Liver (tissue), 9 donors: ENCODE data around the gene NEURL1. TPM values are rescaled to one million over a fixed set of nuclear protein-coding genes. Genes with fewer than 3 reads are reported as not detected.
A peak's percentile ranks its signal among the peaks of the same experiment; 100 is the strongest.

Source experiments
- DNase-seq: peaks from one replicate; pipeline ENCODE4 v3.0.0-alpha.2; 2017; ENCODE audit warnings: low spot score
- H3K27ac ChIP-seq, 2 donors: one replicate each; pipeline ENCODE4 v1.7.0; 2013; ENCODE audit warnings: inconsistent platforms in 2 of 2, low read length in 2 of 2, control low read depth in 1 of 2, low read depth in 1 of 2, mild to moderate bottlenecking in 1 of 2
- H3K27me3 ChIP-seq, 4 donors: one replicate each; pipeline versions ENCODE4 v1.6.1 to v1.7.0; 2013; ENCODE audit warnings: low read length in 3 of 4, inconsistent platforms in 1 of 4, mild to moderate bottlenecking in 1 of 4, moderate library complexity in 1 of 4; ENCODE audit not compliant: control insufficient read depth in 4 of 4, insufficient read depth in 4 of 4
- H3K36me3 ChIP-seq, 4 donors: one replicate each; pipeline versions ENCODE4 v1.6.1 to v1.7.0; 2013; ENCODE audit warnings: low read length in 3 of 4, mild to moderate bottlenecking in 3 of 4, low read depth in 1 of 4, moderate library complexity in 1 of 4; ENCODE audit not compliant: control insufficient read depth in 4 of 4, insufficient read depth in 3 of 4
- H3K4me1 ChIP-seq, 4 donors: one replicate each; pipeline versions ENCODE4 v1.6.1 to v1.7.0; 2013; ENCODE audit warnings: low read length in 3 of 4, mild to moderate bottlenecking in 3 of 4, moderate library complexity in 1 of 4; ENCODE audit not compliant: control insufficient read depth in 4 of 4, insufficient read depth in 4 of 4
- H3K4me3 ChIP-seq, 3 donors: one replicate each; pipeline versions ENCODE4 v1.6.1 to v1.7.0; 2013; ENCODE audit warnings: low read length in 3 of 3, control low read depth in 1 of 3, low read depth in 1 of 3, mild to moderate bottlenecking in 1 of 3
- H3K9ac ChIP-seq, 2 donors: one replicate each; pipeline ENCODE4 v1.7.0; 2013; ENCODE audit warnings: low read length in 2 of 2, mild to moderate bottlenecking in 2 of 2, moderate library complexity in 2 of 2, control low read depth in 1 of 2, low read depth in 1 of 2
- H3K9me3 ChIP-seq, 4 donors: one replicate each; pipeline versions ENCODE4 v1.6.1 to v1.7.0; 2013; ENCODE audit warnings: low read length in 3 of 4; ENCODE audit not compliant: control insufficient read depth in 4 of 4
- FOXA1 ChIP-seq: IDR thresholded peaks from 2 replicates; pipeline ENCODE4 v1.6.1; 2016; ENCODE audit warnings: antibody characterized with exemption
- FOXA2 ChIP-seq: IDR thresholded peaks from 2 replicates; pipeline ENCODE4 v1.6.1; 2016; ENCODE audit warnings: antibody characterized with exemption
- GABPA ChIP-seq, 2 donors: IDR thresholded peaks in 1 of 2; conservative IDR thresholded peaks in 1 of 2; 2 replicates each; pipeline ENCODE4 v1.6.1; 2016; ENCODE audit warnings: antibody characterized with exemption in 2 of 2, mild to moderate bottlenecking in 1 of 2, moderate library complexity in 1 of 2
- HNF4A ChIP-seq, 2 donors: conservative IDR thresholded peaks; 2 replicates each; pipeline ENCODE4 v1.6.1; 2016; ENCODE audit warnings: antibody characterized with exemption in 2 of 2, mild to moderate bottlenecking in 2 of 2
- HNF4G ChIP-seq: IDR thresholded peaks from 2 replicates; pipeline ENCODE4 v1.6.1; 2016; ENCODE audit warnings: antibody characterized with exemption
- JUND ChIP-seq, 2 donors: IDR thresholded peaks; 2 replicates each; pipeline ENCODE4 v1.6.1; 2016; ENCODE audit warnings: antibody characterized with exemption in 2 of 2
- RAD21 ChIP-seq, 2 donors: IDR thresholded peaks; 2 replicates each; pipeline ENCODE4 v1.6.1; 2016; ENCODE audit warnings: antibody characterized with exemption in 2 of 2, mild to moderate bottlenecking in 2 of 2
- RXRA ChIP-seq, 2 donors: IDR thresholded peaks; 2 replicates each; pipeline ENCODE4 v1.6.1; 2017 to 2018; ENCODE audit warnings: antibody characterized with exemption in 2 of 2, mild to moderate bottlenecking in 1 of 2
- SP1 ChIP-seq: IDR thresholded peaks from 2 replicates; pipeline ENCODE4 v1.6.1; 2018; ENCODE audit warnings: antibody characterized with exemption, mild to moderate bottlenecking
- TAF1 ChIP-seq: conservative IDR thresholded peaks from 2 replicates; pipeline ENCODE4 v1.6.1; 2016; ENCODE audit warnings: antibody characterized with exemption, mild to moderate bottlenecking
- YY1 ChIP-seq: IDR thresholded peaks from 2 replicates; pipeline ENCODE4 v1.6.1; 2016; ENCODE audit warnings: antibody characterized with exemption, mild to moderate bottlenecking
- WGBS: extraction: QIAGEN DNeasy Blood & Tissue Kit; methylation state at CpG from one replicate; pipeline ENCODE4 v1.1.7; 2013; 5-methylcytosine and 5-hydroxymethylcytosine counted together
- polyA plus RNA-seq, 2 donors: library from polyadenylated mRNA; stranded (reverse) in 1 of 2; unstranded in 1 of 2; fragments of 200-250 nt in 1 of 2; fragments of >200 nt in 1 of 2; fragmentation: Nextera tagmentation in 1 of 2; extraction: Ambion mirVana in 1 of 2; gene quantifications; one replicate each; pipeline versions ENCODE4 v1.2.1 to v1.2.3, GENCODE V29; 2013 to 2015
- total RNA-seq, 2 donors: library from RNA; depleted of rRNA; stranded (reverse); fragments of >200 nt; gene quantifications; one replicate each; pipeline ENCODE4 v1.2.3, GENCODE V29; 2014
- TF ChIP-seq, protein P1 (sequence below): IDR thresholded peaks from 2 replicates; pipeline ENCODE4 v1.6.1; 2016; ENCODE audit warnings: antibody characterized with exemption
- TF ChIP-seq, protein P2 (sequence below): fragments of 150-350 bp; IDR thresholded peaks from 2 replicates; pipeline ENCODE4 v1.5.1; 2017; ENCODE audit warnings: improper control_type of control experiment, low read depth, low read length; ENCODE audit not compliant: missing input control
- TF ChIP-seq, protein P3 (sequence below): IDR thresholded peaks from 2 replicates; pipeline ENCODE4 v1.6.1; 2016; ENCODE audit warnings: antibody characterized with exemption
- TF ChIP-seq, protein P4 (sequence below): IDR thresholded peaks from 2 replicates; pipeline ENCODE4 v1.6.1; 2016; ENCODE audit warnings: antibody characterized with exemption, mild to moderate bottlenecking
- TF ChIP-seq, protein P5 (sequence below): IDR thresholded peaks from 2 replicates; pipeline ENCODE4 v1.6.1; 2016; ENCODE audit warnings: antibody characterized with exemption
- donor health status: healthy.
- donor health status: healthy.
- donor health status: healthy.
- donor health status: healthy.
- donor health status: healthy.

NEURL1 gene
- total and polyA plus RNA-seq, 4 donors = 0.11 to 3.9 (median 0.74) TPM

DNA sequence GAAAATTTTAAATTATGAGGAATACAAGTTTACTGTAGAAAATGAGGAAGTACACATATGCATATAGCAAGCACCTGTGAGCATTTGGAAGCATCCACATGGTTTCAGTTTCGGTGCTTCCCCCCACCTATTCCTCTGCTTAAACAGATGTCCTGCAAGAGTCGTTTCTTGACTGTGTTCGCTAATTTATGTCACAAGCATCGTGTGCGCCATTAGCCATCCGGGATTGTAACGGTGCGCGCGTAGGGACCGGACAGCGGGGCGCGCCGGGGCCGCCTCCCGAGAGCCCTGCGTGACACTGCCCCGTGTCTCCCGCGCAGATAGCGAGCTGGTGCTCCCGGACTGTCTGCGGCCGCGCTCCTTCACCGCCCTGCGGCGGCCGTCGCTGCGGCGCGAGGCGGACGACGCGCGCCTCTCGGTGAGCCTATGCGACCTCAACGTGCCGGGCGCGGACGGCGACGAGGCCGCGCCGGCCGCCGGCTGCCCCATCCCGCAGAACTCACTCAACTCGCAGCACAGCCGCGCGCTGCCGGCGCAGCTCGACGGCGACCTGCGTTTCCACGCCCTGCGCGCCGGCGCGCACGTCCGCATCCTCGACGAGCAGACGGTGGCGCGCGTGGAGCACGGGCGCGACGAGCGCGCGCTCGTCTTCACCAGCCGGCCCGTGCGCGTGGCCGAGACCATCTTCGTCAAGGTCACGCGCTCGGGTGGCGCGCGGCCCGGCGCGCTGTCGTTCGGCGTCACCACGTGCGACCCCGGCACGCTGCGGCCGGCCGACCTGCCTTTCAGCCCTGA is 90.9 kb downstream of the NEURL1 start:
- 23% methylated on average over 111 of the region's 111 CpGs for WGBS
- Histone ChIP-seq H3K27me3 (no peaks in the 10 kb centered on the region), H3K9me3 (peaks cover 0 to 4% (median 0%) of the 10 kb centered on the region in 4 donors), H3K4me1 (peaks cover 0 to 7% (median 5%) of the 10 kb centered on the region in 4 donors), H3K9ac (no peak overlapping the region), H3K36me3 (peaks cover 0 to 3% (median 0%) of the 10 kb centered on the region in 4 donors), H3K27ac (no peak overlapping the region), H3K4me3 (peak overlapping the region; percentile 5 to 42 (median 6))
- no peak for DNase-seq
- no peak for TF ChIP-seq HNF4G
- no peak for TF ChIP-seq SP1
- no peak for TF ChIP-seq FOXA2
- TF ChIP-seq RXRA (IDR thresholded peaks at IDR 0.05) = no peak
- TF ChIP-seq, protein P1, sequence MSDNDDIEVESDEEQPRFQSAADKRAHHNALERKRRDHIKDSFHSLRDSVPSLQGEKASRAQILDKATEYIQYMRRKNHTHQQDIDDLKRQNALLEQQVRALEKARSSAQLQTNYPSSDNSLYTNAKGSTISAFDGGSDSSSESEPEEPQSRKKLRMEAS = no peak
- TF ChIP-seq, protein P2, sequence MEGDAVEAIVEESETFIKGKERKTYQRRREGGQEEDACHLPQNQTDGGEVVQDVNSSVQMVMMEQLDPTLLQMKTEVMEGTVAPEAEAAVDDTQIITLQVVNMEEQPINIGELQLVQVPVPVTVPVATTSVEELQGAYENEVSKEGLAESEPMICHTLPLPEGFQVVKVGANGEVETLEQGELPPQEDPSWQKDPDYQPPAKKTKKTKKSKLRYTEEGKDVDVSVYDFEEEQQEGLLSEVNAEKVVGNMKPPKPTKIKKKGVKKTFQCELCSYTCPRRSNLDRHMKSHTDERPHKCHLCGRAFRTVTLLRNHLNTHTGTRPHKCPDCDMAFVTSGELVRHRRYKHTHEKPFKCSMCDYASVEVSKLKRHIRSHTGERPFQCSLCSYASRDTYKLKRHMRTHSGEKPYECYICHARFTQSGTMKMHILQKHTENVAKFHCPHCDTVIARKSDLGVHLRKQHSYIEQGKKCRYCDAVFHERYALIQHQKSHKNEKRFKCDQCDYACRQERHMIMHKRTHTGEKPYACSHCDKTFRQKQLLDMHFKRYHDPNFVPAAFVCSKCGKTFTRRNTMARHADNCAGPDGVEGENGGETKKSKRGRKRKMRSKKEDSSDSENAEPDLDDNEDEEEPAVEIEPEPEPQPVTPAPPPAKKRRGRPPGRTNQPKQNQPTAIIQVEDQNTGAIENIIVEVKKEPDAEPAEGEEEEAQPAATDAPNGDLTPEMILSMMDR = no peak
- no peak for TF ChIP-seq YY1

DNA sequence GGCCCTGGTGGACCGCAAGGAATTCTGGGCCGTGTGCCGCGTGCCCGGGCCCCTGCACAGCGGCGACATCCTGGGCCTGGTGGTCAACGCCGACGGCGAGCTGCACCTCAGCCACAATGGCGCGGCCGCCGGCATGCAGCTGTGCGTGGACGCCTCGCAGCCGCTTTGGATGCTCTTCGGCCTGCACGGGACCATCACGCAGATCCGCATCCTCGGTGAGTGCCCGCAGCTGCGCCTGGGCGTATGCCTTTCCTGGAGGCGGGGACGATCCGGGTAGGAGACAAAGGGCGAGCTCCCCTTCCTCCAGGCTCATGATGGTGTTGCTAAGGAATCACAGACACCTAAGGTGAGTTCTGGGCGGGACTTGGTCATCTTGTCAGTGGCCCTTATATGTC is 91.5 kb downstream of the NEURL1 start:
- TF ChIP-seq HNF4A (conservative IDR thresholded peaks at IDR 0.05) = no peak
- TF ChIP-seq, protein P3, sequence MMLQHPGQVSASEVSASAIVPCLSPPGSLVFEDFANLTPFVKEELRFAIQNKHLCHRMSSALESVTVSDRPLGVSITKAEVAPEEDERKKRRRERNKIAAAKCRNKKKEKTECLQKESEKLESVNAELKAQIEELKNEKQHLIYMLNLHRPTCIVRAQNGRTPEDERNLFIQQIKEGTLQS = no peak
- Histone ChIP-seq H3K4me3 (peak overlapping the region in 1 of 3 donors; percentile 42), H3K36me3 (peaks cover 0 to 3% (median 0%) of the 10 kb centered on the region in 4 donors), H3K9me3 (peaks cover 0 to 4% (median 0%) of the 10 kb centered on the region in 4 donors), H3K27ac (no peak overlapping the region), H3K9ac (no peak overlapping the region), H3K4me1 (peaks cover 0 to 12% (median 7%) of the 10 kb centered on the region in 4 donors), H3K27me3 (no peaks in the 10 kb centered on the region)
- DNase-seq = no peak
- WGBS = 76% methylated on average over 32 of the region's 32 CpGs

DNA sequence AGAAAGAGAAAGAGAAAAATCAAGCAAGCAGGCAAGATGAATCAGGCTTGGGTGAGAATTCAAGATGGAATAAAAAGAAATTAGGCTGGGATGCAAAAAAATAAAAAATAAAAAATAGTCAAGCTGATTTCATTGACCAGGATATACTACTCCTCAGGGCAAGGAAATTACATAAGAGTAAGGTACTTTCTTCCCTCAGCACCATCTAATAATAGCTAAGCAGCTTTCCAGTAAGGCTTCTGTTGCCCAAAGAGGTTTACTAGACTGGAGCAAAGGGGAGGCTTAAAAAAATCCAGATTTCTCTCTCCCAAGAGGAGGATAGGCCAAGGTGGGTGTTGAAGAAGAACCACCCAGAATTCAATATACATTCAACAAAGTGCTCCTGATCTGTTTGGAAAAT is 93.6 kb downstream of the NEURL1 start:
- no peak overlapping the region for H3K4me3 ChIP-seq
- no peaks in the 10 kb centered on the region for H3K27me3 ChIP-seq
- peaks cover 0 to 4% (median 0%) of the 10 kb centered on the region in 4 donors for H3K9me3 ChIP-seq
- H3K27ac ChIP-seq = no peak overlapping the region
- peaks cover 0 to 12% (median 7%) of the 10 kb centered on the region in 4 donors for H3K4me1 ChIP-seq
- H3K36me3 ChIP-seq = peaks cover 0 to 3% (median 0%) of the 10 kb centered on the region in 4 donors
- no peak for DNase-seq
- H3K9ac ChIP-seq = no peak overlapping the region
- TF ChIP-seq, protein P4, sequence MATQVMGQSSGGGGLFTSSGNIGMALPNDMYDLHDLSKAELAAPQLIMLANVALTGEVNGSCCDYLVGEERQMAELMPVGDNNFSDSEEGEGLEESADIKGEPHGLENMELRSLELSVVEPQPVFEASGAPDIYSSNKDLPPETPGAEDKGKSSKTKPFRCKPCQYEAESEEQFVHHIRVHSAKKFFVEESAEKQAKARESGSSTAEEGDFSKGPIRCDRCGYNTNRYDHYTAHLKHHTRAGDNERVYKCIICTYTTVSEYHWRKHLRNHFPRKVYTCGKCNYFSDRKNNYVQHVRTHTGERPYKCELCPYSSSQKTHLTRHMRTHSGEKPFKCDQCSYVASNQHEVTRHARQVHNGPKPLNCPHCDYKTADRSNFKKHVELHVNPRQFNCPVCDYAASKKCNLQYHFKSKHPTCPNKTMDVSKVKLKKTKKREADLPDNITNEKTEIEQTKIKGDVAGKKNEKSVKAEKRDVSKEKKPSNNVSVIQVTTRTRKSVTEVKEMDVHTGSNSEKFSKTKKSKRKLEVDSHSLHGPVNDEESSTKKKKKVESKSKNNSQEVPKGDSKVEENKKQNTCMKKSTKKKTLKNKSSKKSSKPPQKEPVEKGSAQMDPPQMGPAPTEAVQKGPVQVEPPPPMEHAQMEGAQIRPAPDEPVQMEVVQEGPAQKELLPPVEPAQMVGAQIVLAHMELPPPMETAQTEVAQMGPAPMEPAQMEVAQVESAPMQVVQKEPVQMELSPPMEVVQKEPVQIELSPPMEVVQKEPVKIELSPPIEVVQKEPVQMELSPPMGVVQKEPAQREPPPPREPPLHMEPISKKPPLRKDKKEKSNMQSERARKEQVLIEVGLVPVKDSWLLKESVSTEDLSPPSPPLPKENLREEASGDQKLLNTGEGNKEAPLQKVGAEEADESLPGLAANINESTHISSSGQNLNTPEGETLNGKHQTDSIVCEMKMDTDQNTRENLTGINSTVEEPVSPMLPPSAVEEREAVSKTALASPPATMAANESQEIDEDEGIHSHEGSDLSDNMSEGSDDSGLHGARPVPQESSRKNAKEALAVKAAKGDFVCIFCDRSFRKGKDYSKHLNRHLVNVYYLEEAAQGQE = no peak
- TF ChIP-seq, protein P5, sequence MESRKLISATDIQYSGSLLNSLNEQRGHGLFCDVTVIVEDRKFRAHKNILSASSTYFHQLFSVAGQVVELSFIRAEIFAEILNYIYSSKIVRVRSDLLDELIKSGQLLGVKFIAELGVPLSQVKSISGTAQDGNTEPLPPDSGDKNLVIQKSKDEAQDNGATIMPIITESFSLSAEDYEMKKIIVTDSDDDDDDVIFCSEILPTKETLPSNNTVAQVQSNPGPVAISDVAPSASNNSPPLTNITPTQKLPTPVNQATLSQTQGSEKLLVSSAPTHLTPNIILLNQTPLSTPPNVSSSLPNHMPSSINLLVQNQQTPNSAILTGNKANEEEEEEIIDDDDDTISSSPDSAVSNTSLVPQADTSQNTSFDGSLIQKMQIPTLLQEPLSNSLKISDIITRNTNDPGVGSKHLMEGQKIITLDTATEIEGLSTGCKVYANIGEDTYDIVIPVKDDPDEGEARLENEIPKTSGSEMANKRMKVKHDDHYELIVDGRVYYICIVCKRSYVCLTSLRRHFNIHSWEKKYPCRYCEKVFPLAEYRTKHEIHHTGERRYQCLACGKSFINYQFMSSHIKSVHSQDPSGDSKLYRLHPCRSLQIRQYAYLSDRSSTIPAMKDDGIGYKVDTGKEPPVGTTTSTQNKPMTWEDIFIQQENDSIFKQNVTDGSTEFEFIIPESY = no peak
- TF ChIP-seq YY1 (no peak), RXRA (IDR thresholded peaks at IDR 0.05) (no peak), JUND (IDR thresholded peaks at IDR 0.05) (no peak), TAF1 (no peak), HNF4A (conservative IDR thresholded peaks at IDR 0.05) (no peak), GABPA (IDR thresholded peaks at IDR 0.05 in 1 of 2, conservative IDR thresholded peaks at IDR 0.05 in 1 of 2) (no peak), FOXA1 (no peak), RAD21 (IDR thresholded peaks at IDR 0.05) (no peak)
- TF ChIP-seq, protein P1 = no peak
- TF ChIP-seq, protein P2 = no peak
